ENCODE measurements around the gene CACNG5. TPM values are rescaled to one million over a fixed set of nuclear protein-coding genes. Genes with fewer than 3 reads are reported as not detected.

CACNG5 gene
- total and polyA plus RNA-seq, 2 experiments from 2014 or later, result 1.8 to 3.3 TPM

DNA sequence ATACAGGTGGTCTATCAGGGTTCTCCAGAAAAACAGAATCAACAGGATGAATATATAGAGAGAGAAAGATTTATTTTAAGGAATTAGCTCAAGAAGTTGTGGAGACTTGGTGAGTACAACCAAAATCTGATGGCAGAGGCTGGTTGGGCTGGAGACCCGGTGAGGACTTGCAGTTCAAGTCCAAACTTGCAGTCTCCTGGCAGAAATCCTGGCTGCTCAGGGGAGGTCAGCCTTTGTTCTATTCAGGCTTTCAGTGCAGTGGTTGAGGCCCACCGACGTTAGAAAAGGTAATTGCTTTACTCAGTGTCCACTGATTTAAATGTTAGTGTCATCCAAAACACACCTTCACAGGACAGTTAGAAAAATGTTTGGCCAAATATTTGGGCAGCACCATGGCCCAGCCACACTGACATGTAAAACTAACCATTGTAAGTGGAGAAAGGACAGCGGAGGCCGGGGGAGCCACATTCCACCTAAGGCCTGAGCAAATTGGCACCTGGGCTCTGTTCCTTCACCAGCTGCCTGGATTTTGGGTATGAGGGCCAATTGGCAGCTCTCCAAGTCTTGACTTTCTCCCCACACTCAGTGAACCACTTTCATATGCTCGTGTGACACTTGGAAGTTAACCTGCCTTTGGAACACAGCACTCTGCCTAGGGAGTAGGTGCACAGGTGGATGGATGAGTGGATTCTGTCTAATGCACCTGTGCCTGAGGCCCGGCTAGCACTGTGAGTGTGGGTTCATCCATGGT is 54.7 kb downstream of the CACNG5 start:
- no peaks in the 10 kb centered on the region for H3K4me1 Mint-ChIP-seq
- H3K9me3 Mint-ChIP-seq, result peaks cover 20% of the 10 kb centered on the region
- no peak for TF ChIP-seq CTCF (conservative IDR thresholded peaks at IDR 0.05; ENCODE audit: low read depth in 2 of 2)
- no peak for TF ChIP-seq NANOG (IDR thresholded peaks at IDR 0.05; ENCODE audit: borderline replicate concordance)
- TF ChIP-seq, protein P1, sequence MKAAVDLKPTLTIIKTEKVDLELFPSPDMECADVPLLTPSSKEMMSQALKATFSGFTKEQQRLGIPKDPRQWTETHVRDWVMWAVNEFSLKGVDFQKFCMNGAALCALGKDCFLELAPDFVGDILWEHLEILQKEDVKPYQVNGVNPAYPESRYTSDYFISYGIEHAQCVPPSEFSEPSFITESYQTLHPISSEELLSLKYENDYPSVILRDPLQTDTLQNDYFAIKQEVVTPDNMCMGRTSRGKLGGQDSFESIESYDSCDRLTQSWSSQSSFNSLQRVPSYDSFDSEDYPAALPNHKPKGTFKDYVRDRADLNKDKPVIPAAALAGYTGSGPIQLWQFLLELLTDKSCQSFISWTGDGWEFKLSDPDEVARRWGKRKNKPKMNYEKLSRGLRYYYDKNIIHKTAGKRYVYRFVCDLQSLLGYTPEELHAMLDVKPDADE (IDR thresholded peaks at IDR 0.05), result no peak
- TF ChIP-seq EZH2 (IDR thresholded peaks at IDR 0.05; ENCODE audit: low read depth, unreplicated experiment), result no peak
- no peak for TF ChIP-seq ZNF331 (CRISPR knock-in tag; IDR thresholded peaks at IDR 0.05; ENCODE audit: low read depth)
- TF ChIP-seq EZH2phosphoT487 (IDR thresholded peaks at IDR 0.05; ENCODE audit: unreplicated experiment), result no peak
- no peak for TF ChIP-seq REST (IDR thresholded peaks at IDR 0.05; ENCODE audit: unreplicated experiment)
- H3K27ac Mint-ChIP-seq, result no peak overlapping the region
- no peaks in the 10 kb centered on the region for H4K20me1 ChIP-seq (replicated peaks; ENCODE audit: insufficient read depth)
- no peak for ATAC-seq
- no peaks in the 10 kb centered on the region for H3K27me3 ChIP-seq (ENCODE audit: insufficient read depth)
- H3K36me3 Mint-ChIP-seq (ENCODE audit: low read depth), result peaks cover 17% of the 10 kb centered on the region; the same call in 2 of the 3 replicates
- DNase-seq (ENCODE audit: low spot score), result no peak
- H3K9me2 ChIP-seq (ENCODE audit: insufficient read depth), result 0 out of 2 replicates have a peak, but pooled peaks cover 6% of the 10 kb centered on the region
- H3K4me1 ChIP-seq (ENCODE audit: insufficient read depth), result no peaks in the 10 kb centered on the region
- H3K27ac ChIP-seq (ENCODE audit: low read depth), result no peak overlapping the region
- no peaks in the 10 kb centered on the region for H3K36me3 ChIP-seq (ENCODE audit: insufficient read depth)
- H2AFZ ChIP-seq, result no peak overlapping the region
- peaks cover 3% of the 10 kb centered on the region for H3K27me3 Mint-ChIP-seq (ENCODE audit: insufficient read depth, low read depth, poor library complexity)
- H3K79me2 ChIP-seq (replicated peaks; ENCODE audit: insufficient read depth), result no peaks in the 10 kb centered on the region
- no peak overlapping the region for H3K4me3 ChIP-seq
- H3K4me2 ChIP-seq, result no peak overlapping the region
- no peaks in the 10 kb centered on the region for H3F3A ChIP-seq (replicated peaks; ENCODE audit: low read depth)
- H3K4me3 Mint-ChIP-seq, result no peak overlapping the region

- H4K20me1 ChIP-seq (replicated peaks; ENCODE audit: insufficient read depth), result no peaks in the 10 kb centered on the region
- 0 out of 2 replicates have a peak, but pooled peaks cover 6% of the 10 kb centered on the region for H3K9me2 ChIP-seq (ENCODE audit: insufficient read depth)
- H2AFZ ChIP-seq, result no peak overlapping the region
- no peak overlapping the region for H3K4me2 ChIP-seq
- no peaks in the 10 kb centered on the region for H3F3A ChIP-seq (replicated peaks; ENCODE audit: low read depth)
- no peak for DNase-seq (ENCODE audit: low spot score)
- H3K27me3 ChIP-seq (ENCODE audit: insufficient read depth), result no peaks in the 10 kb centered on the region
- Mint-ChIP-seq H3K27me3 (ENCODE audit: insufficient read depth, low read depth, poor library complexity) (peaks cover 11% of the 10 kb centered on the region), H3K4me3 (no peak overlapping the region), H3K36me3 (ENCODE audit: low read depth) (peaks cover 17% of the 10 kb centered on the region; the same call in 2 of the 3 replicates), H3K9me3 (peaks cover 19% of the 10 kb centered on the region), H3K27ac (no peak overlapping the region), H3K4me1 (peaks cover 5% of the 10 kb centered on the region; the same call in 1 of the 3 replicates)
- no peaks in the 10 kb centered on the region for H3K4me1 ChIP-seq (ENCODE audit: insufficient read depth)
- H3K79me2 ChIP-seq (replicated peaks; ENCODE audit: insufficient read depth), result no peaks in the 10 kb centered on the region
- ATAC-seq, result no peak
- H3K27ac ChIP-seq (ENCODE audit: low read depth), result no peak overlapping the region
- no peaks in the 10 kb centered on the region for H3K36me3 ChIP-seq (ENCODE audit: insufficient read depth)
- H3K4me3 ChIP-seq, result no peak overlapping the region
- no peak for TF ChIP-seq ZNF114 (CRISPR knock-in tag; IDR thresholded peaks at IDR 0.05)
- TF ChIP-seq, protein P1 (IDR thresholded peaks at IDR 0.05), result no peak
- no peak for TF ChIP-seq EZH2 (IDR thresholded peaks at IDR 0.05; ENCODE audit: low read depth, unreplicated experiment)
- TF ChIP-seq CTCF (conservative IDR thresholded peaks at IDR 0.05; ENCODE audit: low read depth in 2 of 2), result no peak
- no peak for TF ChIP-seq JUNB (IDR thresholded peaks at IDR 0.05; ENCODE audit: unreplicated experiment)
- TF ChIP-seq CREB1 (CRISPR knock-in tag; IDR thresholded peaks at IDR 0.05; ENCODE audit: low read depth), result no peak
- TF ChIP-seq POLR2AphosphoS5 (IDR thresholded peaks at IDR 0.05; ENCODE audit: low read depth), result no peak
- TF ChIP-seq ZNF331 (CRISPR knock-in tag; IDR thresholded peaks at IDR 0.05; ENCODE audit: low read depth), result no peak
- TF ChIP-seq NANOG (IDR thresholded peaks at IDR 0.05; ENCODE audit: borderline replicate concordance), result no peak
Measured at GRCh38 chr17:66892246-66892645, 57.3 kb downstream of the CACNG5 start.

Data from GM23338 (cell line).